Measurements from ENCODE around the gene CDH22. TPM values are rescaled to one million over a fixed set of nuclear protein-coding genes. Genes with fewer than 3 reads are reported as not detected.
A peak's percentile ranks its signal among the peaks of the same experiment; 100 is the strongest.

Gene CDH22
- total and polyA plus RNA-seq, 9 of the 15 experiments (the other 6 are each of a cell fraction or from before 2014, with no cell fraction given): 0.07 to 0.08 TPM; not detected in 7

DNA sequence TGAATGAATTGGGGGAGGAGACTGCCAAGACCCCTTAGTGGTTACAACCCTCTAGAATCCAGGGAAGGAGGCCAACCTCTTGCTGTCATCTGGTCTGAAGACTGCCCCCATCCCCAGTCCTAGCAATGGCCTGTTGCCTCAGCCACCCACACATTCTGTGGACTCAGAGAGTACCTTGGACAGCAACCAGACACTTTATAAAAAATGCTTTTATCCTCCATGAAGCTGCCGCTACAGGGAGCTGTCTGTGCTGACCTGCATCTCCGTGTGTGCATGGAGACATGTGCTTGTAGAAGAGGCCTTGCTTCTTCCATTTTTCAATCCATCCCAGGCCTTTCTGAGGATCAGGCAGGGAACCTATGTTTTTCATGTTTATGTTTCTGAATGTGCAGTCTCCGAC lies 15.2 kb downstream of the CDH22 start (continued):
- TF ChIP-seq, protein P1, sequence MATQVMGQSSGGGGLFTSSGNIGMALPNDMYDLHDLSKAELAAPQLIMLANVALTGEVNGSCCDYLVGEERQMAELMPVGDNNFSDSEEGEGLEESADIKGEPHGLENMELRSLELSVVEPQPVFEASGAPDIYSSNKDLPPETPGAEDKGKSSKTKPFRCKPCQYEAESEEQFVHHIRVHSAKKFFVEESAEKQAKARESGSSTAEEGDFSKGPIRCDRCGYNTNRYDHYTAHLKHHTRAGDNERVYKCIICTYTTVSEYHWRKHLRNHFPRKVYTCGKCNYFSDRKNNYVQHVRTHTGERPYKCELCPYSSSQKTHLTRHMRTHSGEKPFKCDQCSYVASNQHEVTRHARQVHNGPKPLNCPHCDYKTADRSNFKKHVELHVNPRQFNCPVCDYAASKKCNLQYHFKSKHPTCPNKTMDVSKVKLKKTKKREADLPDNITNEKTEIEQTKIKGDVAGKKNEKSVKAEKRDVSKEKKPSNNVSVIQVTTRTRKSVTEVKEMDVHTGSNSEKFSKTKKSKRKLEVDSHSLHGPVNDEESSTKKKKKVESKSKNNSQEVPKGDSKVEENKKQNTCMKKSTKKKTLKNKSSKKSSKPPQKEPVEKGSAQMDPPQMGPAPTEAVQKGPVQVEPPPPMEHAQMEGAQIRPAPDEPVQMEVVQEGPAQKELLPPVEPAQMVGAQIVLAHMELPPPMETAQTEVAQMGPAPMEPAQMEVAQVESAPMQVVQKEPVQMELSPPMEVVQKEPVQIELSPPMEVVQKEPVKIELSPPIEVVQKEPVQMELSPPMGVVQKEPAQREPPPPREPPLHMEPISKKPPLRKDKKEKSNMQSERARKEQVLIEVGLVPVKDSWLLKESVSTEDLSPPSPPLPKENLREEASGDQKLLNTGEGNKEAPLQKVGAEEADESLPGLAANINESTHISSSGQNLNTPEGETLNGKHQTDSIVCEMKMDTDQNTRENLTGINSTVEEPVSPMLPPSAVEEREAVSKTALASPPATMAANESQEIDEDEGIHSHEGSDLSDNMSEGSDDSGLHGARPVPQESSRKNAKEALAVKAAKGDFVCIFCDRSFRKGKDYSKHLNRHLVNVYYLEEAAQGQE (IDR thresholded peaks at IDR 0.05; ENCODE audit: borderline replicate concordance): peak; percentile 99
- TF ChIP-seq, protein P1 (CRISPR knock-in tag; IDR thresholded peaks at IDR 0.05; ENCODE audit: low read depth): peak; percentile 92

DNA sequence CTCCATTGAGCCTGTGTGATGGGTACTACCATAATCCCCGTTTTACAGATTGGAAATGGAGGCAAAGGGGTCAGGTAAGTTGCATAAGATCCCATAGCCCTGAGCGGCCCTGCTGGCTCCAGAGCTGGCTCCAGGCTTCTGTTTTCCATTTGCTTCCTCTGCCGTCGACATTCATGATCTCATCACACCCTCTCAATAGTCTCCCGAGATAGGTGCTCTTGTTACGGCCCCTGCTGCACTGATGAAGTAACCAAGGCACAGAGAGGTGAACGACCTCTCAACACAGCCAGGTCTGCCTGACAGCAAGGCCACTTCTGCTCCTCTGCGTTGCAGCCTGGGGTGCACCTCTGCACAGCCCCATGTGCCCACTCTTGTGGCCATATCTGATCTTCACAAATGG lies 16.9 kb downstream of the CDH22 start:
- Histone ChIP-seq H3K9ac (ENCODE audit: insufficient read depth in 1 of 2, low read depth in 2 of 2, low read length in 2 of 2) (no peak overlapping the region), H3K9me3 (replicated peaks; ENCODE audit: control insufficient read depth, insufficient read depth, low read depth, low read length) (no peaks in the 10 kb centered on the region), H3K79me2 (ENCODE audit: control insufficient read depth, insufficient read depth, low read length) (no peaks in the 10 kb centered on the region), H3K27me3 (ENCODE audit: control insufficient read depth in 2 of 2, insufficient read depth in 2 of 2, low read length in 2 of 2) (peaks cover 6 to 58% of the 10 kb centered on the region in 2 experiments; a peak in 4 of 5 replicates), H3K9me1 (ENCODE audit: control insufficient read depth, insufficient read depth, low read length) (no peaks in the 10 kb centered on the region), H3K4me3 (no peak overlapping the region), H3K36me3 (ENCODE audit: control insufficient read depth, insufficient read depth, low read length) (no peaks in the 10 kb centered on the region), H3K27ac (ENCODE audit: extremely low read depth, low read depth, low read length) (no peak overlapping the region), H2AFZ (ENCODE audit: low read depth, low read length) (no peak overlapping the region), H3K4me2 (ENCODE audit: insufficient read depth, low read length) (no peak overlapping the region), H4K20me1 (replicated peaks; ENCODE audit: control insufficient read depth, insufficient read depth, low read length) (0 out of 2 replicates have a peak, but pooled peaks cover 9% of the 10 kb centered on the region), H3K4me1 (replicated peaks in 1 of 2; ENCODE audit: control insufficient read depth in 2 of 2, insufficient read depth in 2 of 2, low read length in 2 of 2) (no peaks in the 10 kb centered on the region)
- no peak for DNase-seq (ENCODE audit: extremely low read depth in 1 of 4, low spot score in 3 of 4)
- WGBS (ENCODE audit: insufficient coverage, low coverage, missing lambda C conversion rate): 1% methylated on average over 8 of the region's 8 CpGs
- no peak for FAIRE-seq
- in situ Hi-C loops (cut with MboI) (no loop called here), intact Hi-C loops (cut with micrococcal nuclease) (no loop called here)
- POLR2A ChIA-PET: interaction anchor here (1.1 kb wide), 1 partner anchor 10 kb away, joined by 3 read pairs; no protein-coding TSS in a partner anchor
- no TSS peak for BruUV-seq (replicated peaks)
- CTCF ChIA-PET (ENCODE audit: low intra/inter-chr PET ratio): no interaction called here
- no peak for ATAC-seq
- TF ChIP-seq ZNF197 (CRISPR knock-in tag; IDR thresholded peaks at IDR 0.05; ENCODE audit: low read depth) (no peak), PCBP1 (IDR thresholded peaks at IDR 0.05; ENCODE audit: low read depth, low read length, poor library complexity, severe bottlenecking) (no peak), SIRT6 (IDR thresholded peaks at IDR 0.05; ENCODE audit: low read depth, low read length) (no peak), PPARD (CRISPR knock-in tag; IDR thresholded peaks at IDR 0.05) (no peak), MBD2 (IDR thresholded peaks at IDR 0.05; ENCODE audit: borderline replicate concordance, low read depth) (no peak), PHTF2 (CRISPR knock-in tag; IDR thresholded peaks at IDR 0.05) (no peak), KLF6 (CRISPR knock-in tag; IDR thresholded peaks at IDR 0.05; ENCODE audit: borderline replicate concordance) (no peak)
- TF ChIP-seq, protein P2, sequence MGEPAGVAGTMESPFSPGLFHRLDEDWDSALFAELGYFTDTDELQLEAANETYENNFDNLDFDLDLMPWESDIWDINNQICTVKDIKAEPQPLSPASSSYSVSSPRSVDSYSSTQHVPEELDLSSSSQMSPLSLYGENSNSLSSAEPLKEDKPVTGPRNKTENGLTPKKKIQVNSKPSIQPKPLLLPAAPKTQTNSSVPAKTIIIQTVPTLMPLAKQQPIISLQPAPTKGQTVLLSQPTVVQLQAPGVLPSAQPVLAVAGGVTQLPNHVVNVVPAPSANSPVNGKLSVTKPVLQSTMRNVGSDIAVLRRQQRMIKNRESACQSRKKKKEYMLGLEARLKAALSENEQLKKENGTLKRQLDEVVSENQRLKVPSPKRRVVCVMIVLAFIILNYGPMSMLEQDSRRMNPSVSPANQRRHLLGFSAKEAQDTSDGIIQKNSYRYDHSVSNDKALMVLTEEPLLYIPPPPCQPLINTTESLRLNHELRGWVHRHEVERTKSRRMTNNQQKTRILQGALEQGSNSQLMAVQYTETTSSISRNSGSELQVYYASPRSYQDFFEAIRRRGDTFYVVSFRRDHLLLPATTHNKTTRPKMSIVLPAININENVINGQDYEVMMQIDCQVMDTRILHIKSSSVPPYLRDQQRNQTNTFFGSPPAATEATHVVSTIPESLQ (CRISPR knock-in tag; IDR thresholded peaks at IDR 0.05): no peak
- TF ChIP-seq, protein P3, sequence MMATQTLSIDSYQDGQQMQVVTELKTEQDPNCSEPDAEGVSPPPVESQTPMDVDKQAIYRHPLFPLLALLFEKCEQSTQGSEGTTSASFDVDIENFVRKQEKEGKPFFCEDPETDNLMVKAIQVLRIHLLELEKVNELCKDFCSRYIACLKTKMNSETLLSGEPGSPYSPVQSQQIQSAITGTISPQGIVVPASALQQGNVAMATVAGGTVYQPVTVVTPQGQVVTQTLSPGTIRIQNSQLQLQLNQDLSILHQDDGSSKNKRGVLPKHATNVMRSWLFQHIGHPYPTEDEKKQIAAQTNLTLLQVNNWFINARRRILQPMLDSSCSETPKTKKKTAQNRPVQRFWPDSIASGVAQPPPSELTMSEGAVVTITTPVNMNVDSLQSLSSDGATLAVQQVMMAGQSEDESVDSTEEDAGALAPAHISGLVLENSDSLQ (IDR thresholded peaks at IDR 0.05): no peak
